Right lobe of liver (tissue), 4 donors: ENCODE data around the gene YBX2.

ENCODE experiments used
- CTCF ChIP-seq, 4 donors: fragments of 200-600 bp in 3 of 4; fragments of 450-650 bp in 1 of 4; IDR thresholded peaks; one replicate each; pipeline versions ENCODE4 v1.5.1 to v1.8.0; 2016 to 2022; ENCODE audit warnings: antibody characterized with exemption in 4 of 4, mild to moderate bottlenecking in 2 of 4
- POLR2A ChIP-seq: fragments of 450-650 bp; IDR thresholded peaks from one replicate; pipeline ENCODE4 v1.6.1; 2017; ENCODE audit warnings: antibody characterized with exemption, mild to moderate bottlenecking
- donor health status: DM: no; HTN: no; CAD: no.
- donor health status: DM: no; HTN: no; CAD: no.
- donor health status: DM: no; HTN: yes; CAD: no.

GRCh38 chr17:7241783-7242716 is 52.4 kb downstream of the YBX2 start, which contains the start of gene GABARAP:
- no peak for TF ChIP-seq CTCF (IDR thresholded peaks at IDR 0.05)
- peak; percentile 54 for TF ChIP-seq POLR2A
